Panc1 (cell line): ENCODE data around the gene NUDT4.

Experiments
- CTCF ChIP-seq: fragments of 450-650 bp; IDR thresholded peaks from 2 replicates; pipeline ENCODE4 v1.5.1; 2017; ENCODE audit warnings: mild to moderate bottlenecking
- POLR2AphosphoS5 ChIP-seq: IDR thresholded peaks from 2 replicates; pipeline ENCODE4 v1.6.1; 2012; ENCODE audit warnings: mild to moderate bottlenecking, low read depth, low read length, moderate library complexity
- REST ChIP-seq, 2 experiments: IDR thresholded peaks; 2 replicates each; pipeline ENCODE4 v1.6.1; 2011 to 2012; ENCODE audit warnings: low read depth in 2 of 2, control low read depth in 1 of 2, low read length in 1 of 2, mild to moderate bottlenecking in 1 of 2, moderate library complexity in 1 of 2; ENCODE audit not compliant: insufficient read depth in 1 of 2
- SIN3A ChIP-seq: IDR thresholded peaks from 2 replicates; pipeline ENCODE4 v1.6.1; 2012; ENCODE audit warnings: low read depth, mild to moderate bottlenecking, low read length, moderate library complexity, borderline replicate concordance; ENCODE audit not compliant: insufficient read depth

GRCh38 chr12:93393425-93393824 lies 15.7 kb downstream of the NUDT4 start:
- TF ChIP-seq CTCF: no peak
- no peak for TF ChIP-seq REST (IDR thresholded peaks at IDR 0.05; ENCODE audit: insufficient read depth in 1 of 2, low read depth in 2 of 2, low read length in 1 of 2)
- no peak for TF ChIP-seq SIN3A
- no peak for TF ChIP-seq POLR2AphosphoS5
